Lower leg skin (tissue), 3 donors: ENCODE results near the gene GOLGA1.

Source experiments
- POLR2A ChIP-seq, 2 donors: fragments of 450-650 bp; IDR thresholded peaks; one replicate each; pipeline ENCODE4 v1.6.1; 2016 to 2017; ENCODE audit warnings: antibody characterized with exemption in 2 of 2, mild to moderate bottlenecking in 1 of 2, moderate library complexity in 1 of 2
- TF ChIP-seq, protein P1 (sequence below), 3 donors: fragments of 450-650 bp; IDR thresholded peaks; one replicate each; pipeline ENCODE4 v1.5.1; 2016; ENCODE audit warnings: antibody characterized with exemption in 3 of 3, mild to moderate bottlenecking in 3 of 3, moderate library complexity in 2 of 3

DNA sequence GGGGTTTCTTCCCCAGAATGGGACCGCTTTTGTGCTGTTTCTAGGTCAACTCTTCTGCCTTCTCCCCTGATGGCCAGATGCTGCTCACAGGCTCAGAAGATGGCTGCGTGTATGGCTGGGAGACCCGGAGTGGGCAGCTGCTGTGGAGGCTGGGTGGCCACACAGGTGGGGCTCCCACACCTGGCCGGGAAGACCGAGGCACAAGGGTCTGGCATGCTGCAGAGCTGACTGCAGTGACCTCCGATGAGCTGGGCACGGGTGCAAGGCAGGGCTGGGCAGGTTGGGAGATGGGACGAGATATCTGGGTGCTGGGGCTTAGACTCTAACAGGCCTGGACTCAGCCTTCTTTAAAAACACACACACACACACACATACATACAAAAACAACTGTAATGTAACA is 86.7 kb downstream of the GOLGA1 start:
- TF ChIP-seq, protein P1, sequence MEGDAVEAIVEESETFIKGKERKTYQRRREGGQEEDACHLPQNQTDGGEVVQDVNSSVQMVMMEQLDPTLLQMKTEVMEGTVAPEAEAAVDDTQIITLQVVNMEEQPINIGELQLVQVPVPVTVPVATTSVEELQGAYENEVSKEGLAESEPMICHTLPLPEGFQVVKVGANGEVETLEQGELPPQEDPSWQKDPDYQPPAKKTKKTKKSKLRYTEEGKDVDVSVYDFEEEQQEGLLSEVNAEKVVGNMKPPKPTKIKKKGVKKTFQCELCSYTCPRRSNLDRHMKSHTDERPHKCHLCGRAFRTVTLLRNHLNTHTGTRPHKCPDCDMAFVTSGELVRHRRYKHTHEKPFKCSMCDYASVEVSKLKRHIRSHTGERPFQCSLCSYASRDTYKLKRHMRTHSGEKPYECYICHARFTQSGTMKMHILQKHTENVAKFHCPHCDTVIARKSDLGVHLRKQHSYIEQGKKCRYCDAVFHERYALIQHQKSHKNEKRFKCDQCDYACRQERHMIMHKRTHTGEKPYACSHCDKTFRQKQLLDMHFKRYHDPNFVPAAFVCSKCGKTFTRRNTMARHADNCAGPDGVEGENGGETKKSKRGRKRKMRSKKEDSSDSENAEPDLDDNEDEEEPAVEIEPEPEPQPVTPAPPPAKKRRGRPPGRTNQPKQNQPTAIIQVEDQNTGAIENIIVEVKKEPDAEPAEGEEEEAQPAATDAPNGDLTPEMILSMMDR (IDR thresholded peaks at IDR 0.05) = no peak
- no peak for TF ChIP-seq POLR2A (IDR thresholded peaks at IDR 0.05)
